Putamen (tissue), 1 donor: ENCODE results near the gene ZNF236.
"Not testable (repeated sequence)": the region's sequence is repeated elsewhere in the genome, so short reads cannot be mapped to it uniquely, and the experiment has no call there.

ENCODE experiments used
- DNase-seq: peaks from one replicate; pipeline ENCODE4 v3.0.0-alpha.2; 2016; ENCODE audit warnings: low spot score

Gene ZNF236

DNA sequence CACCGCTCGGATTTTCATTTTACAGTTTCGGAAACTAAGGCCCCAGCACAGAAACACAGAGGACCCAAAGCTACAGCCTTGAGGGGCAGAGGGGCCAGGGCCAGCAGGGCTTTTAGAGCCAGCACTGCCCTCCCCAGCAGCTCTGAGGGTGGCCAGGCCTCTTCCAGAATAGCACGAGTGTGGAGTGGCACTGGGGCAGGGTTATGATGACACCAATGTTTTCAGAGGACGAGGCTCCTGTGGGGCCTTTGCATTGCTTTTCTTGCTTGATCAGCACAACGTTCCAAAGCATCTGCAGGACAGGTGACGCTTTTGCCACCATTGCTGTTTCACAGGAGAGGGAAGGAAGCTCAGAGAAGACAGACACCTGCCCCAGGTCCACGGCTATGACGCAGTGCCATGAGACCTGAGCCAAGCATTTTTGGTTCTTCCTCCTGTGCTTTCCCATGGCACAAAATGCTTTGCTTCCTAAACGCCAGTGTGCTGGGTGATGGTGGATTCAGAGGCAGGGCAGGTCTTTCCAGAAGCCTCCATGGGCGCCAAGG, 183.4 kb downstream of the ZNF236 start:
- DNase-seq = no peak

DNA sequence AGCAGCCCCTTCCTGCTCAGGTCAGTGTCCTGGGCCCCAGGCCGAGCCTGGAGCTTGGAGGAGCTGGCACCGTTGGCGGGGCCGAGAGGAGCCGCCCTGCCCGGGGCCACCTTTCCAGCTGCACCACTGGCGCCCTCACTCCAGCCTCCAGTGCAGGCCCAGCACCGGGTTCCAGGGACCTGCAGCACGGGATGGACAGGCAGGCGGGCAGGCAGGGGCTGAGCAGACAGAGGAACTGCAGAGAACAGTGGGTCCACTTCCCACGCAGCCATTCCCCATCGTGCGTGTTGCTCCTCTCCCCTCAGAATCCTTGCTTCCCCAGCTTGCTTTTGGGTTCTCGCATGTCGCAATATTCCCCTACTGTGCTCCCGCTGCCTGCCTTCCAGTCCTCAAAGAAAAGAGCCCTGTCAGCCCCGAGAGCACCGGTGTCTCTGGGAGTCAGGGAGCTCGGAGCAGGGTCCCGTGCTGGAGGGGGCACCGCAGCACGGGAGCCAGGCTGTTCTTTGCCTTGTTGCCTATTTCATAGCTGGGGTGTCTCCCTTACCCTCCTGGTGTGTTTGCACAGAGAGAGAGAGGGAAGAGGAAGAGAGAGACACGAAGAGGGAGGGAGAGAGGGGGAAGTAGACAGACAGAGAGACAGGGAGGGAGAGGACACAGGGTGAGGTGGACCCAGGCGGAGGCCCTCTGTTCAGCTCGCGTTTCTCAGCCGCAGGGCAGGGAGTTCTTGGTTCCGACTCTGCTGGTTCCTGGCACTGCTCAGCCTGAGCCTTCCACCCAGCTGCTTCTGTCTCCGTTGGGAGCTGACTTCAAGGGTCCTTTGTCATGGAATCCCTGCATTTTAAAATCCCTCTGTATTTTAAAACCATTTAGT, 184.2 kb downstream of the ZNF236 start:
- DNase-seq = no peak

DNA sequence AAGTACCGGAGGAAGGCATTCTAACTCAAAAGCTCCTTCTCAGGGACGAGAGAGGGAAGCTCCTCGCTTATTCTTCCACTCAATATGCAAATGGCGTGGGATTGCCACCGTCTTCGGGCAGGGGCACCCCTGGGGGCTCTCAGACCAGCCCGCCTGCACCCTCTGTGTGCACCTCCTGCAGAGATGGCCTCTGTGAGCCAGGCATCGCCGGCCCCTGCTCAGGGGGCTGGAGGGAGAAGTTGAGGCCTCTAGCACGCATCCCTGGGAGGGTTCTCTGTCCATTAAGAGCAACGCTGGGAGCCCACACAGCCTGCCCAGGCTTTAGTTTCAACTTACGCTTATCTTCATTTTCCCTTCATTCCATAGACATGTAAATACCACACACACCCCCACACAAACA, 184.9 kb downstream of the ZNF236 start:
- DNase-seq = no peak

DNA sequence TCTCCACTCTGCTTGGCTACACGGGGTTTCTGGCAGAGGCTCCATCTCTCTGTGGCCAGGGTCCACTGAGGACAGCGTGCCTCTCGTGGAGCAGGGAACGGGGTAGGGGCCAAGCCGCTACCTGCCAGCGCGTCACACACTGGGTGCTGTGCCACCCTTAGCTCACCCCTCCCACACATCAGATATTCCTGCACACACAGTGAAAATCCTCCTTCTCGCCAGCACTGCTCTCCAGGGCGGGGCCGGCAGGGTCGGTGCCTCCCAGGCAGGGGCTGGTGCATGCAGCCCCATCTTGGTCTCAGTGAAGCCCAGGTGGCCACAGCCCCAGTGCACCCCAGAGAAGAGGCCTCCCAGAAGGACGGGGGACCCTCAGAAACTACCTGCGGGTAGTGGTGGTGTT, 185.6 kb downstream of the ZNF236 start:
- DNase-seq = no peak

DNA sequence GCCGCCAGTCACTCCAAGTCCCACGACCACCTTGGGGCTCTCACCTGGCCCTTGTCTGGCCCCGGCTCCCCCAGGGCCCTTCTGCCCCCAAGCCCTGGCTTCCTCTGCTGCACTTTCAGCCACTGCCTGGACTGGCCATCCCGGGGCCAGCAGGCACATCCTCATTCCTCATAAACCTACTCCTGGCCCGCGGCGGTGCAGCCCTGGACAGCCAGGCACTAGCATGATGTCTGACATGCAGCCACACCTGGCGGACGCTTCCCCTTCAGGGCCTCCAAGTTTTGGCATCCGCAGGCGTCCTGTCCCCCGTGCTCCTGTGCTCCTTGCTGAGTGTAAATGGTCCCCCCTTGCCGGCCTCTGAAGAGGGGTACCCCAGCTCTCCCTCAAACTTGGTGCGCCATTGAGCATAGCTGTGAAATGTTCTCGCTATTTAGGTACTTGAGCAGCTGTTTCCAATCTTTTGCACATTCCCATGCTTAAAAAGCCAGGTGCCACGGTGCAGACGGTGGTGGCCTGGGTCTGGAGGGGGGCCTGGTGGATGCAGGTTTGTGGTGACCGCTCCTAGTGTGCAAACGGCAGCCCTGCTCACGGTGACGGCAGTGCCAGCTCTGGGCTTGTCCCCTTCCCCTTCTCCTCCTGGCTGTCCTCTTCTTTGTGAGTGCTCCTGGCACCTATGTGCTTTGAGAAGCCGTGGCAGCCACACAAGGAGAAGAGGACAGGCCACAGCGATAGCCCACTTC, 186.4 kb downstream of the ZNF236 start:
- DNase-seq = no peak

DNA sequence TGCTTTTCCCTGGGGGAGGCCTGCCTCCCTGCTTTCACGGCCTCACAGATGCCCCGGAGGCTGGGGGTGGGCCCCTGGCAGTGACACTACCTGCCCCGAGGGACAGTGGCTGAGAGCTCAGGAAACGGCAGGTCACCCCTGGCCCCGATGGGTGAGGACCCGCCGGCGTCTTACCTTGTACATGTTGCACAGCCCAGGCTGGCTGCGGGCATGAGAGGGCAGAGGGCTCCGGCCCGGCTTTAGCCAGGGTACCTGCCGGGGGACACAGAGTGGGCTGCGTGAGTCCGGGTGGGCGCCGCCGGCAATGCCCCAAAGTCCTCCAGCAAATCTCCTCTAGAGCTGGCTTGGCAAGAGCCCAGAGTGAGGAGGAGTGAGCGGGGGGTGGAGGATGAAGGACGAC, 187.3 kb downstream of the ZNF236 start:
- no peak for DNase-seq

DNA sequence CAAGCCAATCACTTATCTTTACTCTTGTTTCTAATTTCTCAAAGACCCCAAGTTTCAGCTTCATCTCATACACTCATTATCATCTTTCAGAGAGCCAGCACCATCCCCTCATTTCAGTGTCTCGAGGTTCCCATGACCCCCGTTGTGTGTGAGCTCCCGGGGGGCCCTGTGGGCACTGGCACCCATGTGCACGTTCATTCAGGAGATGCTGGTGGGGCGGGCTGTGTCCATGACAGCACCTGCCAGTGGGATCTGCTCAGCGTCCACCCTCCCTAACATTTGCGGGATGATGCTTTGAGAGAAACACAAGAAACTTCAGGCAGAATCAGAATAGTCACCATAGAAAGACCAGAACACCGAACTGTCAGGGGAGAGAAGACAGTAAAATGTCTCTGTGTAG, 189.8 kb downstream of the ZNF236 start:
- no peak for DNase-seq

DNA sequence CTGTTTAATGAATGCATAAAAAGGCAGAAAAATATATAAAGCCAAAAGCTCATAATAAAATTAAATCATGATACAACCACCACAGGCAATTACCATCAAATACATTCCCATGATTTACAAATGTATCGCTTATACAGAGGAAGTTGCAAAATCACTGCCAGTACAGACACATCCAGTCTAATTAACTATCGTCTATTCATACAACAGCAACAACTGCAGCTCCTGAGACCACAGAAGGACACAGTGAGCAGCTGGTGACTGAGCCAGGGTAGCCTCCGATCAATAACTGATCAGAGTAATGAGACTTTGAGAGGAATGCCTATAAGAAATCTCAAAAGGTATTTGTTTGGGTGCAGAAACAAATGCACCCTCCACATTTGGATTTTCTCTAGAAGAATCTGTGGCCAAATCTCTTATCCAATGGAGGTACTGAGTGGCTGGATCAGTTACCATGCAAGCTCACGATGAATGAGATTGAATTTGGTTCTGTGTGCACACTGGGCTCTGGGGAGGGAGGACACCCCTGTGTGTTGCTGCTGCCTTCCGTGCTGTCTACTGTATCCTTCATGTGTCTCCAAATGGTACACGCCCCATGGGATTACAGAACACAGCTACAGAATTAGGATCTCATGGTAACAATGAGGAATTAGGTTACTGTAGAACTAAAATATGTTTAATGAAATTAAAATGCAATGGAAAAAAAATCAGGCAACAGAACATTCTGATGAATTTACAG, 190.6 kb downstream of the ZNF236 start:
- DNase-seq = no peak

DNA sequence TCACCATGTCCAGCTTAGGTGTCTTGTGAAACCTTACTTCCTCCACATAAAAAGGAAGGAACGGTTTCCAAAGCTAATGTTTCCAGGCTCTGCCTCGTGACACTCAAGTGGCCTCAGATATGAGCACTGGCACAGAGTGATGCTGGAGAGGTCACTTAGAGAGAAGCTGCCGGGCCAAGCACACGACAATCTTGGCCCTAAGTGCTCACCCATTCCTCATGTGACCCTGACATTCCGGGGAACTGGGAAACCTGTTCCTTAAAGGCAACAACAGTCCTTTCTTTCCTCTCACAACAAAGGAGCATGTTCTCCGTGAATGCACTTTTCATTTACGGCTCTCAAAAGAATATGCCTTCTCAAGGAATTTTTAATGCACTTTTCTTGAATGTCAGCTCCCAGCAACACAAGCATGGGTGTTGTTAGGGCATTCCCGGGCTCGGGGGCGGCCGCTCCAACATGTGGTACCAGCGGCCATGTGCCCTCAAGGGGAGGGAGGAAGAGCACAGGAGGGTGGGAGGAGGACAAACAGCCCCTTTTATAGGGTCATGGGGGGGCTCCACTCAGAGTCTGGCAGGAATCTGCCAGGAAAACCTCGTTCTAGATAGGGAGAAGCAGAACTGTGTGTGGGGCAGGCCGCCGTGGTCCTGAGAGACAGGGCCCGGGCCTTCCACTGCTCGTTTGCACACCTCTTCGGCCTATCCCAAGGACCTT, 191.6 kb downstream of the ZNF236 start:
- peak; percentile 67 for DNase-seq

DNA sequence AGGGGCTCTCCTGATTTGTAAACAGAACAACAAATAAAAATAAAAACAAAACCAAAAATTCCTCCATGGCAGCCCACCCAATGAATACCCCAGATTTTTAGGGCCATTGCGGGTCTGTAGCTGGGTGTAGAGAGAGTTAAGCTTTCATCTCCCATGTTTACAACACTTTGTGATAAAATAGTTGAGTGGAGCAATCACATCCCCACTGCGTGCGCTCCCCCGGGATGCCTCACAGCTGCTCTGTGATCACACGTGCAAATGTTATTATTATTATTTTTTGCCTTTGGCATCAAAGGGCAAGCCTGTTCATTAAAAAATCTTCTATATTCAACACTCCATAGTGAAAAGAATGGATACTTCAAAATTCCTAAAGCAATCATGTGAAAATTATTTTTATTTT, 192.2 kb downstream of the ZNF236 start:
- DNase-seq = no peak

DNA sequence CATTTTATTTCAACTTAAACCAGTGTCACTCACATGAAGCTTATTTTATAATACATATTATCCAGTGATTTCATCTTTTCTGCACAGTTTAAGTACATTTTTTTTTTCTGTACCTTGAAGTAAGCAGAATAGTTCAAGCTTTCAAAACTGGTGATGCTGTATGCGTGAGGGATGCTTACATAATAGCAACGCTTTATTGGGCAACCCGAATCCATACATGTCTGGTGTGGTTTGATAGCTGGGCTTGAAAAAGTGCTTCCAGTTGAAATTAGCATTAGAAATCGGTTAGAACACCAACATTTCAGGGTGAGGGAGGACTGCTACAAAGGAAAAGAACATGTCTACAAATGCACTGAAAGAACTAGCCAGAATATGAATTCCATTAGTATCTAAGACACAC, 192.8 kb downstream of the ZNF236 start:
- DNase-seq = no peak

DNA sequence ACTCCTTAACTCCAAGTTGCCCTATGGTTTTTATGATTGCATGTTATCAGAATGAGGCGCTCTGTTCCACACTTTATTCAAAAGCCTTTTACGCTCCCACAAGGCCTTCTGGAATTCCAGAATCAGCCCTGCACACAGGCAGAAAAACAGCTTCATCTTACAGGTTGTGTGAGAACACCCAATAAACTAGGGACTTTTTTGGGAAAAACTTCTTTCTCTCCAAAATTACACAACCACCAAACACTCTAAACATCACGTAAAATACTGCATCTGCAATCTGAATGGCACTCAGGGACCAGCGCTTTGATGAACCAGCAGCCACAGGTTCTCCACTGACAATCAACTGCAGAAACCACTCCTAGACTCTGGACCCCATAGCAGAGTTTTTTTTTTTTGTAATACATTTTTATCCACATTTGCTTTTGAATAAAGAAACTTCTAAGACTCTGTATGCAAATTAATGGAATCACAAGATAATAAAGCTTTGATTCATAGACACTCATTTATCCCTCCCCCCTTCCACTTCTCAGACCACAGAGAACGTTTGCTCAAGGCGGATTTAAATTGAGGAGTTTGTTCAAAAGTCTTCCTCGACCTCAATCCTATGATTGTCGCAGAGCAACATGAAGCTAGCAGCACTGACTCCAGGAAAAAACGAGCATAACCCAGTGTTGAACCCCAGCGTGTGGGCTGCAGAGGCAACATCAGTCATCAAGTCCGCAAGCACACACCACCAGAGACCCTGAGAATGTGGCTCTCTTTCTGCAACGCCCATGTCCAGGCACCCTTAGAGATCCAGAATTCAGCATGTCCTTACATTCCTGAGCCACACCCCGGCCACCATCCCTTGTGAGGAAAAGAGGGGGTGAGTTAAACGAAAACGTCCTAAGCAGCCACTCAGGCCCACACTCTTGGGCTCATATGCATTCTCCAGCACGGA, 193.7 kb downstream of the ZNF236 start:
- no peak for DNase-seq

DNA sequence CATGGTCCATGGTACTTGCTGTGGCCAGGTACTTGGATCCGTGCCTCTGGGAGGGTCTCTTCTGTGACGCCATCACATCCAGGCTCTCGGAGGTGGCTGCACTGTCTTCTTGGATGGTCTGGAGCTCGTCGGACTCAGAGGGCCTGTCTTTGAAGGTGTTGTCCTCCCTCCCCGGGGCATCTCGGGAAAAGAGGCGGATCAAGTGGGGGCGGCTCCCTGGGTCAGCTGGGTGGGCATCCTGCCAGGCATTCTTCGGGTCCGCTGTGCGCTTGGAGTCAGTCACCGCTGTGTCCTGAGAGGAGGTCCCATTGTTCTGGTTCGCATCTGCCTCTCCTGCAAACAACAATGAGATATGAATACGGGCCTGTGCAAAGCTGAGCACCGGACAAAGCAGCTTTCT, 194.6 kb downstream of the ZNF236 start:
- DNase-seq = peak; percentile 98

DNA sequence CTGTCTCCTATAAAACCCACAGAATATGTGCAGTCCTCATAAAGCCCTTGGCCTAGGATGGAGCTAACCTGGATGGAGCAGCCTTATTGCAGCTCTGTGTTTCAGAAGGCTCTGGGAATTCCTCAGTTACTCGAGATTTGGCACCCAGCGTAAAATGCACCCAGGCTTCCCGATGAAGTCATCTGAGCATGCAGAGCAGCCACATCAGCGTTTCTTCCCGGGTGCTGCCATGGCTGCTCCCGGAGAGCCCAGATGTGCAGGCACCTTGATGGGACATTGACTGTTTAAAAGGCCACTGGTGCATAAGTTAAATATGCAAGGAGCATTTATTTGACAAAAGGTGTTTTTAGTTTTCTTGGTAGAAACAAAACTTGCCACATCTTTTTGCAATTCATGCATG, 195.0 kb downstream of the ZNF236 start:
- DNase-seq = no peak

DNA sequence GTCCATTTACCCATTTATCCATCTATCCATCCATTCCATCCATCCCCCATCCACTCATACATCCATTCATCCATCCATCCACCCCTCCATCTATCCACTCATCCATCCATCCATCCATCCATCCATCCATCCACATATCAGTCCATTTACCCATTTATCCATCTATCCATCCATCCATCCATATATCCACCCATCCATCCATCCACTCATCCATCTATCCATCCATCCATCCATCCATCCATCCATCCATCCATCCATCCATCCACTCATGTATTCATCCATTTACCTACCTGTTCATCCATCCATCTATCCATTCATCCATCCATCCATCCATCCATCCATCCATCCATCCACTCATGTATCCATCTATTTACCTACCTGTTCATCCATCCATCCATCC, 196.3 kb downstream of the ZNF236 start:
- DNase-seq = not testable (repeated sequence)

DNA sequence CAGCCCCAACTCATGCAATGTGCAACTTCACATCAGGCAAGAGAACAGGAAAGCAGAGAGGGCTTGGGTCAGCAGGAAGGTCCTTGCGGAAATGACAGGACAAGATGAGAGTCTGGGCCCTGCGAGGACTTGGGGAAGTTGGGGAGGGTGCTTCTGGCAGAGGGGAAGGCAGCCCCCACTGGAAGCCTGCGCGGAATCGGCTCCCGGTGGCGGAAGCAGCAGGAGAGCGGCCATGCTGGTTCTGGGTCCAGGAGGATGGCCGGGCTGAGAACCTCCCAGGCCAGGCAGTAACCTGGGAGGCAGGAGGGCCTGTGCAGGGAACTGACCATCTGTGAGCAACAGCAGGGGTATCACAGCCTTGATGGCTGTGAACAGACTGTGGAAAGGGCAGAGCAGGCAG, 197.3 kb downstream of the ZNF236 start:
- no peak for DNase-seq
